ENCODE results near the gene FLNB. TPM values are rescaled to one million over a fixed set of nuclear protein-coding genes. Genes with fewer than 3 reads are reported as not detected.

FLNB gene
- total RNA-seq, 1 experiment from 2014 or later: 309 TPM

DNA sequence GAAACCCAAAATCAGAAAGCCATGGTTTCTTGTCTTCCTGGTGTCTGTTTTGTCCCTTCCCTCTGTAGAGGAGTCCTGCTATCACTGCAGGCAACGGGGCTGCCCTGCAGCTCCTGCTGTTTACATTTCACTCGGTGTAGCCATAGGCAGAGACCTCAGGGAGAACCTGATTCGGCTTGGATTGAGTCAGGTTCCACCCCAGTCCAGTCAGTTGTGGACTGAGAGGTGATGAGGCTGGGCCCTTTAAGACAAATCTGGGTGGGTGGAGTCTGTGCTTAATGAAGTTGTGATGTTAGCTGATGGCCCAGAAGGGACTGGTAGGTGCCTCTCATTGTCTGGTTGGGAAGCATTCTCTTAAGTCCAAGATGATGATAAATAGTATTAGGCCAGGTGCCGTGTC lies 35.7 kb downstream of the FLNB start:
- no peak for DNase-seq (ENCODE audit: low read depth, low spot score)
- peak; percentile 31 for ATAC-seq
- Histone ChIP-seq H3K4me1 (ENCODE audit: control insufficient read depth, insufficient read depth, low read length) (peaks cover 93% of the 10 kb centered on the region), H3K27ac (ENCODE audit: low read length) (peak overlapping the region; percentile 96), H3K36me3 (ENCODE audit: control insufficient read depth, insufficient read depth, low read length) (no peaks in the 10 kb centered on the region), H3K4me3 (ENCODE audit: low read depth in 2 of 2, low read length in 2 of 2) (peak overlapping the region in 1 of 2 experiments; percentile 14; a peak in 1 of 4 replicates), H3K27me3 (ENCODE audit: control insufficient read depth, insufficient read depth, low read length) (no peaks in the 10 kb centered on the region), H3K9me3 (ENCODE audit: control insufficient read depth, insufficient read depth, low read depth, low read length) (no peaks in the 10 kb centered on the region)
- no TSS peak for BruUV-seq (replicated peaks)
- ChIA-PET CTCF (no interaction called here), POLR2A (no interaction called here)
- intact Hi-C loops (cut with micrococcal nuclease; ENCODE audit: unreplicated experiment) (no loop called here), in situ Hi-C loops (cut with HindIII; ENCODE audit: low pct_unique_long_range_greater_than_20kb, low sequenced_read_pairs) (no loop called here)
- no peak for TF ChIP-seq TCF7L2 (IDR thresholded peaks at IDR 0.05; ENCODE audit: low read depth, low read length)
- TF ChIP-seq, protein P1, sequence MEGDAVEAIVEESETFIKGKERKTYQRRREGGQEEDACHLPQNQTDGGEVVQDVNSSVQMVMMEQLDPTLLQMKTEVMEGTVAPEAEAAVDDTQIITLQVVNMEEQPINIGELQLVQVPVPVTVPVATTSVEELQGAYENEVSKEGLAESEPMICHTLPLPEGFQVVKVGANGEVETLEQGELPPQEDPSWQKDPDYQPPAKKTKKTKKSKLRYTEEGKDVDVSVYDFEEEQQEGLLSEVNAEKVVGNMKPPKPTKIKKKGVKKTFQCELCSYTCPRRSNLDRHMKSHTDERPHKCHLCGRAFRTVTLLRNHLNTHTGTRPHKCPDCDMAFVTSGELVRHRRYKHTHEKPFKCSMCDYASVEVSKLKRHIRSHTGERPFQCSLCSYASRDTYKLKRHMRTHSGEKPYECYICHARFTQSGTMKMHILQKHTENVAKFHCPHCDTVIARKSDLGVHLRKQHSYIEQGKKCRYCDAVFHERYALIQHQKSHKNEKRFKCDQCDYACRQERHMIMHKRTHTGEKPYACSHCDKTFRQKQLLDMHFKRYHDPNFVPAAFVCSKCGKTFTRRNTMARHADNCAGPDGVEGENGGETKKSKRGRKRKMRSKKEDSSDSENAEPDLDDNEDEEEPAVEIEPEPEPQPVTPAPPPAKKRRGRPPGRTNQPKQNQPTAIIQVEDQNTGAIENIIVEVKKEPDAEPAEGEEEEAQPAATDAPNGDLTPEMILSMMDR (IDR thresholded peaks at IDR 0.05): no peak
- TF ChIP-seq, protein P2, sequence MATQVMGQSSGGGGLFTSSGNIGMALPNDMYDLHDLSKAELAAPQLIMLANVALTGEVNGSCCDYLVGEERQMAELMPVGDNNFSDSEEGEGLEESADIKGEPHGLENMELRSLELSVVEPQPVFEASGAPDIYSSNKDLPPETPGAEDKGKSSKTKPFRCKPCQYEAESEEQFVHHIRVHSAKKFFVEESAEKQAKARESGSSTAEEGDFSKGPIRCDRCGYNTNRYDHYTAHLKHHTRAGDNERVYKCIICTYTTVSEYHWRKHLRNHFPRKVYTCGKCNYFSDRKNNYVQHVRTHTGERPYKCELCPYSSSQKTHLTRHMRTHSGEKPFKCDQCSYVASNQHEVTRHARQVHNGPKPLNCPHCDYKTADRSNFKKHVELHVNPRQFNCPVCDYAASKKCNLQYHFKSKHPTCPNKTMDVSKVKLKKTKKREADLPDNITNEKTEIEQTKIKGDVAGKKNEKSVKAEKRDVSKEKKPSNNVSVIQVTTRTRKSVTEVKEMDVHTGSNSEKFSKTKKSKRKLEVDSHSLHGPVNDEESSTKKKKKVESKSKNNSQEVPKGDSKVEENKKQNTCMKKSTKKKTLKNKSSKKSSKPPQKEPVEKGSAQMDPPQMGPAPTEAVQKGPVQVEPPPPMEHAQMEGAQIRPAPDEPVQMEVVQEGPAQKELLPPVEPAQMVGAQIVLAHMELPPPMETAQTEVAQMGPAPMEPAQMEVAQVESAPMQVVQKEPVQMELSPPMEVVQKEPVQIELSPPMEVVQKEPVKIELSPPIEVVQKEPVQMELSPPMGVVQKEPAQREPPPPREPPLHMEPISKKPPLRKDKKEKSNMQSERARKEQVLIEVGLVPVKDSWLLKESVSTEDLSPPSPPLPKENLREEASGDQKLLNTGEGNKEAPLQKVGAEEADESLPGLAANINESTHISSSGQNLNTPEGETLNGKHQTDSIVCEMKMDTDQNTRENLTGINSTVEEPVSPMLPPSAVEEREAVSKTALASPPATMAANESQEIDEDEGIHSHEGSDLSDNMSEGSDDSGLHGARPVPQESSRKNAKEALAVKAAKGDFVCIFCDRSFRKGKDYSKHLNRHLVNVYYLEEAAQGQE (IDR thresholded peaks at IDR 0.05; ENCODE audit: insufficient read depth in 1 of 2, low read depth in 2 of 2, low read length in 1 of 2): no peak
- no peak for TF ChIP-seq SIN3A (IDR thresholded peaks at IDR 0.05; ENCODE audit: borderline replicate concordance, insufficient read depth, low read depth, low read length)
- TF ChIP-seq POLR2AphosphoS5 (IDR thresholded peaks at IDR 0.05; ENCODE audit: low read depth, low read length): no peak

DNA sequence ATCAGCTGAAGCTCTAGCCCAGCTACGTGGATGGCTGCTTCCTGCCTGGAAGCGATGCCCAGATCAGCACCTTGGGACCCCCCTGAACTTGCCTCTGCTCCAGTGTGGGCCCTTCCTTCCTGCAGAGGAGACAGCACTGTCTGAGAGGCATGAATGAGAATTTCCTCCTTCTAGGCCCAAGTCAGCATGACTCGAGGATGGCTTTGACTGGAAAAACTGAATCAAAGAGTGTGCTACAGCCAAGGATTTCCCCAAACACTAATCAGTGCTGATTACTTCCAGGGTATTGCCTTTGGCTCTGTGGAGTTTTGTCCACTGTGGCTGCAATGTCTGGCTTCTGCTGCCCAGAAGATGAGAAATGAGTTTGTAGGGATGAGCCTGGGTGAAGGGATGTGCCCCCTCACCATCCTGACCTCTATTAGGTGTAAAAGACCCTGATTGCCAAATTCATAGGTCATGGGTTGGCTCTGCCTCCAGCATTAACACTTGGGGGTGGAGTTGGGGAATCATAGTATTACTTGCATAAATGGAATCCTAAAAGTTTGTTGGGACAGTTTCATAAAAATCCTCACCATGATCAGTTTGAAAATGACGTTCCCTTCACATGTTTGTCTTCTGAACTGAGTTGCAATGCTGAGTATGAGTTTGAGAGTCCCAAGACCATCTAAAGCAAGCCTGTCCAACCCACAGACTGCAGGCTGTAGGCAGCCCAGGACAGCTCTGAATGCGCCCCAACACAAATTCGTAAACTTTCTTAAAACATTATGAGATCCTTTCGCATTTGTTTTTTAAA lies 36.7 kb downstream of the FLNB start:
- peak overlapping the region; percentile 96 for H3K27ac ChIP-seq (ENCODE audit: low read length)
- CTCF ChIA-PET: no interaction called here
- in situ Hi-C loops (cut with HindIII; ENCODE audit: low pct_unique_long_range_greater_than_20kb, low sequenced_read_pairs): no loop called here
- BruUV-seq (replicated peaks): no TSS peak
- H3K9me3 ChIP-seq (ENCODE audit: control insufficient read depth, insufficient read depth, low read depth, low read length): no peaks in the 10 kb centered on the region
- DNase-seq (ENCODE audit: low read depth, low spot score) (no peak), ATAC-seq (no peak)
- H3K36me3 ChIP-seq (ENCODE audit: control insufficient read depth, insufficient read depth, low read length): no peaks in the 10 kb centered on the region
- POLR2A ChIA-PET: no interaction called here
- no peak overlapping the region for H3K4me3 ChIP-seq (ENCODE audit: low read depth in 2 of 2, low read length in 2 of 2)
- intact Hi-C loops (cut with micrococcal nuclease; ENCODE audit: unreplicated experiment): loop anchor here (5.0 kb wide), 1 partner anchor 33 kb away; no protein-coding TSS in a partner anchor
- H3K4me1 ChIP-seq (ENCODE audit: control insufficient read depth, insufficient read depth, low read length): peaks cover 94% of the 10 kb centered on the region
- TF ChIP-seq SIN3A (IDR thresholded peaks at IDR 0.05; ENCODE audit: borderline replicate concordance, insufficient read depth, low read depth, low read length) (no peak), POLR2AphosphoS5 (IDR thresholded peaks at IDR 0.05; ENCODE audit: low read depth, low read length) (no peak), TCF7L2 (IDR thresholded peaks at IDR 0.05; ENCODE audit: low read depth, low read length) (no peak)
- TF ChIP-seq, protein P1 (IDR thresholded peaks at IDR 0.05): no peak
- TF ChIP-seq, protein P2 (IDR thresholded peaks at IDR 0.05; ENCODE audit: insufficient read depth in 1 of 2, low read depth in 2 of 2, low read length in 1 of 2): no peak
- H3K27me3 ChIP-seq (ENCODE audit: control insufficient read depth, insufficient read depth, low read length): no peaks in the 10 kb centered on the region

All from Panc1 (cell line).